Measurements from ENCODE around the gene GCNT2.

Gene GCNT2

DNA sequence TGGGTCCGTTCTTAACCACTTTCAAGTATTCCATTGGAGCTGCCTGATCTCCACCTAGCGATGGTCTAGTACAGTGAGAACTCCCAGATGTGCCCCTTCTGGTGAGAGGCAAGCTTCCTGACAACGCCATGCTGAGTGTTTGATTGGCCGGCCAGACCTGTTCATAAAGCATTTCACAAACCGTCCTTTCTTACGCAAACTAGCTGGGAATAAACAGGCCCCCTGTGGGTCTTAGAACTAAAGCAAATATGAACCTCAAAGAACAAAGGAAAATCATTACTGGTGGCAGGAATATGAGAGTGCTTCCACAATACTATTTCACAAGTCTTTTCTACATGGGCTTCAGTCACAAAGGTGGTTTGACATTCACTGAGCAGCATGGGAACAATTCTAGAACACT is 15.6 kb upstream of the GCNT2 start:
- TF ChIP-seq, protein P1, sequence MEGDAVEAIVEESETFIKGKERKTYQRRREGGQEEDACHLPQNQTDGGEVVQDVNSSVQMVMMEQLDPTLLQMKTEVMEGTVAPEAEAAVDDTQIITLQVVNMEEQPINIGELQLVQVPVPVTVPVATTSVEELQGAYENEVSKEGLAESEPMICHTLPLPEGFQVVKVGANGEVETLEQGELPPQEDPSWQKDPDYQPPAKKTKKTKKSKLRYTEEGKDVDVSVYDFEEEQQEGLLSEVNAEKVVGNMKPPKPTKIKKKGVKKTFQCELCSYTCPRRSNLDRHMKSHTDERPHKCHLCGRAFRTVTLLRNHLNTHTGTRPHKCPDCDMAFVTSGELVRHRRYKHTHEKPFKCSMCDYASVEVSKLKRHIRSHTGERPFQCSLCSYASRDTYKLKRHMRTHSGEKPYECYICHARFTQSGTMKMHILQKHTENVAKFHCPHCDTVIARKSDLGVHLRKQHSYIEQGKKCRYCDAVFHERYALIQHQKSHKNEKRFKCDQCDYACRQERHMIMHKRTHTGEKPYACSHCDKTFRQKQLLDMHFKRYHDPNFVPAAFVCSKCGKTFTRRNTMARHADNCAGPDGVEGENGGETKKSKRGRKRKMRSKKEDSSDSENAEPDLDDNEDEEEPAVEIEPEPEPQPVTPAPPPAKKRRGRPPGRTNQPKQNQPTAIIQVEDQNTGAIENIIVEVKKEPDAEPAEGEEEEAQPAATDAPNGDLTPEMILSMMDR (conservative IDR thresholded peaks at IDR 0.05; ENCODE audit: low read depth, low read length): no peak
- no peak overlapping the region for H3K4me3 ChIP-seq (ENCODE audit: low read length)
- no peak for DNase-seq (ENCODE audit: low read depth)

DNA sequence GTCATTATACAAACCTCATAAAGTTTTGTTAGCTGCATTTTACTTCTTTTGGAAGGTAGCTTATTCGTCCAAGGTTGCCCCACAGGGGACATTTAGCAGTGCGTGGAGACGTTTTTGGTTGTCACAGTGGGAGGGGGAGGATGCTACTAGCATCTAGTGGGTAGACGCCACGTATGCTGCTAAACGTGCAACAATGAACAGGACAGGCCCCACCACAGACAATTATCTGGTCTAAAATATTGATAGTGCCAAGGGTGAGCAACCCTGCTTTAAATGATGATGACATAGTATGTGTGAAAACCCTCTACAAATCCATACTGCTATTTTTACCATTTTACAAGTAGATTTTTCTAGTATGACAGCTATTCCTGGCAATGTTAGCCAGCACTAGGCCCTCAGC is 13.9 kb upstream of the GCNT2 start:
- TF ChIP-seq, protein P1 (conservative IDR thresholded peaks at IDR 0.05; ENCODE audit: low read depth, low read length): no peak
- DNase-seq (ENCODE audit: low read depth): no peak

DNA sequence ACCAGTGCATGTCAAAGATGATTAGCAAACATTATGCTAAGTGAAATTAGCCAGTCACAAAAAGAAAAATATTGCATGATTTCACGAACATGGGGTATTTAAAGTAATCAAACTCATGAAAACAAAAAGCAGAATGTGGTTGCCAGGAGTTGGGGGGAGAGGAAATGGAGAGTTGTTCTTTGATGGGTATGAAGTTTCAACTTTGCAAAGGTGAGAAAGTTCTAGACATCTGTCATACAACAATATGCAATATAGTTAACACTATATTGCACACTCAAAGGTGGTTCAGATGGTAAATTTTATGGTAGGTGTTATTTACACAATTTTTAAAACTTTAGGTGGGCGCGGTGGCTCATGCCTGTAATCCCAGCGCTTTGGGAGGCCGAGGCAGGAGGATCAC is 13.4 kb upstream of the GCNT2 start:
- TF ChIP-seq, protein P1 (conservative IDR thresholded peaks at IDR 0.05; ENCODE audit: low read depth, low read length): no peak

More for the DNA sequence above, 13.9 kb upstream of the GCNT2 start:
- no peak overlapping the region for H3K4me3 ChIP-seq (ENCODE audit: low read length)

DNA sequence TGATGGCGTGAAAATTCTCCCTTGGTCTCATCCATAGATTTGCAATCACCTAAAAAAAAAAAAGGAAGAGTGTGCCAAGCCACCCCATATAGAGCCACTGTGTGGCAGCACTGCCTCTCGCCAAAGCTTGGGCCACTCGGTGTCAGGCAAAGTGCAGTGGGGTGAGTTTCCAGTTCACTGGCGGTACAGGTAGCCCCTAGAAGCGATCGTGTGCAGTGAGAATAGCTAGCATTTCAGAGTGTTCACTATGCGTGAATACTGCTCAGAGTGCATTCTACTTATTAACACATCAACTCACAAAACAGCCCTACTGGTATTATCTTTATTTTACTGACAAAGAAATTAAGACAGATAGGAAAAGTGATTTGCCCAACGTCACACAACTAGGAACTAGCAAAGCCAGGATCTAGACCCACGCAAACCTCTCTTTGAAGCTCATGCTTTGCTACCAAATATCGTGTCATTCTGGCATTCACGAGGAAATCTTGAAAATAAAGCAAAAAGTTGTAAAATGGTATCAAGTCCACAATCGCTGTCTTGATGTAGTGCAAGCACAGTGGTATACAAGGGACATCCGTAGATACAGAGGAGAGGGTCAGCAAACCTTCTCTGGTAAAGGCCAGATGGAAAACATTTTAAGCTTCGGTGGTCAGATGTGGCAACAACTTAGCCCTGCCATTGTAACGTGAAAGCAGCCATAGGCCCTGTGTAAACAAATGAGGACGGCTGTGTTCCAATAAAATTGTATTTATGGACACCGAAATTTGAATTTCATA is 10.4 kb upstream of the GCNT2 start:
- TF ChIP-seq, protein P1 (conservative IDR thresholded peaks at IDR 0.05; ENCODE audit: low read depth, low read length): peak; percentile 90
- no peak overlapping the region for H3K4me3 ChIP-seq (ENCODE audit: low read length)
- DNase-seq (ENCODE audit: low read depth): peak; percentile 31

More for the DNA sequence above, 13.4 kb upstream of the GCNT2 start:
- no peak overlapping the region for H3K4me3 ChIP-seq (ENCODE audit: low read length)
- DNase-seq (ENCODE audit: low read depth): no peak

DNA sequence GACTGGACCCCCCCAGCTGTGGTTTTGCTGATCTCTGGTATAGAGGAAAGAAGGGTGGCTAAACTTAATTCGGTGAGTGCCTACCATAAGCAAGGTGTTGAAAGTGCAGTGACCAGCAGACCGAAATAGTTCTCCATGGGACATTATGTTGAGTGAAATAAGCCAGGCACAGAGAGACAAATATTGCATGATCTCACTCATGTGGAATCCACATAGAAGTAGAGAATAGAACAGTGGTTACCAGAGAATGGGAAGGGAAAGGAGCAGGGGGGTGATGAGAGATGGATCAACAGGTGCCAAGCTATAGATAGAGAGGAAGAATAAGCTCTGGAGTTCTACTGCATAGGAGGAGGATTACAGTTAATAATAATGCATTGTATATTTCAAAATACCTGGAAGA is 9.7 kb upstream of the GCNT2 start:
- TF ChIP-seq, protein P1 (conservative IDR thresholded peaks at IDR 0.05; ENCODE audit: low read depth, low read length): no peak
- no peak for DNase-seq (ENCODE audit: low read depth)
- no peak overlapping the region for H3K4me3 ChIP-seq (ENCODE audit: low read length)

DNA sequence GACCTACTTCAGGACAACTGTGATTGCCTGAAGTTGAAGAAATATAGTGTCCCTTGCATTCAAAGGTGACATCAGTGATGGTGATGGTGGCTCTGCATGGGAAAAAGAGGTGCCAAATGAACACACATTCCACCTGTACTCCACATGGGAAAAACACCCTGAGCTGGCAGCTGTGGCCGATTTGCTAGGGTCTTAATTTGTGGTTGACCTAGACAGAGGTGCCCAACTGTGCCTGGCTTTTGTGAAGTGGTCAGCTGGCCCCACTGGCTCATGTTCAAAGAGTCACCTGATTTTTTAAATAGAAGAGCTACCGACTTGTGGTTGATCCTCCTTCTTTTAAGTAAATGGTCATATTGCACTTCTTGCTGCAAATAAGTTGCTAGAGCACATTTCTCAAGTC is 7.6 kb upstream of the GCNT2 start:
- H3K4me3 ChIP-seq (ENCODE audit: low read length): no peak overlapping the region
- no peak for DNase-seq (ENCODE audit: low read depth)
- TF ChIP-seq, protein P1 (conservative IDR thresholded peaks at IDR 0.05; ENCODE audit: low read depth, low read length): no peak
